OCI-LY7 (cell line): ENCODE results near the gene NDRG4. TPM values are rescaled to one million over a fixed set of nuclear protein-coding genes. Genes with fewer than 3 reads are reported as not detected.

Source experiments
- BruUV-seq: library from RNA; stranded (reverse); fragments of 400-500 nt; replicated peaks from 2 replicates; lab custom pipeline; 2021; lab: Mats Ljungman, UMichigan
- CTCF ChIA-PET: fragments of 300-600 bp; sonication (Branson Sonifier 250); formaldehyde crosslinking; loops from one replicate; lab custom pipeline; 2022; ENCODE audit warnings: antibody characterized with exemption; ENCODE audit not compliant: unreplicated experiment; lab: Charles Lee
- POLR2A ChIA-PET: fragments of 300-600 bp; sonication (Branson Sonifier 250); formaldehyde crosslinking; loops from one replicate; lab custom pipeline; 2022; ENCODE audit warnings: antibody characterized with exemption; lab: Charles Lee
- DNase-seq: peaks from one replicate; pipeline ENCODE4 v3.0.0-alpha.2; 2015; ENCODE audit warnings: low spot score
- H2AFZ ChIP-seq: fragments of 200-600 bp; sonication (generic), shearing (Covaris generic); 2 replicates; pipeline ENCODE4 v1.6.1; 2014; ENCODE audit warnings: mild to moderate bottlenecking, antibody characterized with exemption, low read length, moderate library complexity
- H3K27ac ChIP-seq: fragments of 200-600 bp; sonication (generic); 2 replicates; pipeline ENCODE4 v1.5.1; 2014; ENCODE audit warnings: mixed run types, low read depth, mild to moderate bottlenecking, moderate library complexity, low read length, inconsistent platforms; ENCODE audit not compliant: poor library complexity, severe bottlenecking
- H3K36me3 ChIP-seq: fragments of 200-600 bp; sonication (generic); 2 replicates; pipeline ENCODE4 v1.6.1; 2014; ENCODE audit warnings: mild to moderate bottlenecking, antibody characterized with exemption, low read length, moderate library complexity, mixed read lengths; ENCODE audit not compliant: insufficient read depth
- H3K4me1 ChIP-seq: fragments of 200-600 bp; sonication (generic); 2 replicates; pipeline ENCODE4 v1.5.1; 2014; ENCODE audit warnings: mild to moderate bottlenecking, low read length; ENCODE audit not compliant: insufficient read depth, poor library complexity, severe bottlenecking
- H3K4me2 ChIP-seq: fragments of 200-600 bp; sonication (generic); 2 replicates; pipeline ENCODE4 v1.6.1; 2014; ENCODE audit warnings: mild to moderate bottlenecking, low read length
- H3K4me3 ChIP-seq: fragments of 200-600 bp; sonication (generic); 2 replicates; pipeline ENCODE4 v1.5.1; 2014; ENCODE audit warnings: mild to moderate bottlenecking, low read depth, low read length; ENCODE audit not compliant: poor library complexity, severe bottlenecking
- H3K79me2 ChIP-seq: fragments of 200-600 bp; sonication (generic); 2 replicates; pipeline ENCODE4 v1.6.1; 2016; ENCODE audit warnings: low read depth, mild to moderate bottlenecking, low read length, moderate library complexity, mixed read lengths; ENCODE audit not compliant: insufficient read depth
- H3K9me2 ChIP-seq: fragments of 200-600 bp; sonication (generic); 2 replicates; pipeline ENCODE4 v1.6.1; 2016; ENCODE audit warnings: mild to moderate bottlenecking, low read length, mixed read lengths; ENCODE audit not compliant: insufficient read depth
- H3K9me3 ChIP-seq: fragments of 200-600 bp; sonication (generic); 2 replicates; pipeline ENCODE4 v1.6.1; 2014; ENCODE audit warnings: mild to moderate bottlenecking, mixed run types, low read length, mixed read lengths
- H4K20me1 ChIP-seq: fragments of 200-600 bp; sonication (generic); 2 replicates; pipeline ENCODE4 v1.6.1; 2014; ENCODE audit warnings: mild to moderate bottlenecking, antibody characterized with exemption, low read length, moderate library complexity, mixed read lengths; ENCODE audit not compliant: insufficient read depth
- CTCF ChIP-seq: fragments of 200-600 bp; sonication (generic); conservative IDR thresholded peaks from 2 replicates; pipeline ENCODE4 v1.5.1; 2014; ENCODE audit warnings: mild to moderate bottlenecking, antibody characterized with exemption, low read length, moderate library complexity, mixed read lengths
- EZH2phosphoT487 ChIP-seq: fragments of 200-600 bp; sonication (generic); IDR thresholded peaks from 2 replicates; pipeline ENCODE4 v1.6.1; 2018; ENCODE audit warnings: low read depth, borderline replicate concordance, mild to moderate bottlenecking, mixed run types, antibody characterized with exemption, low read length, moderate library complexity, mixed read lengths
- intact Hi-C: fragments of 100-400 bp; cut with micrococcal nuclease; formaldehyde crosslinking; loops from one replicate; pipeline ENCODE4 v1.10.0; 2022; ENCODE audit not compliant: unreplicated experiment
- total RNA-seq, 2 experiments: library from RNA; depleted of rRNA in 1 of 2; stranded (reverse); fragments of >200 nt in 1 of 2; shearing (Covaris generic) in 1 of 2; gene quantifications; 2 replicates each; pipeline ENCODE4 v1.2.3, GENCODE V29; 2014 to 2022

NDRG4 gene
- total RNA-seq, 2 experiments from 2014 or later: 8.8 to 9.5 TPM

- H3K27ac ChIP-seq: no peak overlapping the region
- no peaks in the 10 kb centered on the region for H4K20me1 ChIP-seq
- BruUV-seq: no TSS peak
- H3K4me3 ChIP-seq: no peak overlapping the region
- CTCF ChIA-PET: no interaction called here
- no peak for DNase-seq
- H3K79me2 ChIP-seq: no peaks in the 10 kb centered on the region
- POLR2A ChIA-PET: interaction anchor here (0.5 to 1.9 kb wide), 7 partner anchors 11 to 167 kb away, joined by 3 to 7 read pairs (median 4); no protein-coding TSS in a partner anchor
- no peaks in the 10 kb centered on the region for H3K9me2 ChIP-seq
- no peak overlapping the region for H2AFZ ChIP-seq
- H3K9me3 ChIP-seq: no peaks in the 10 kb centered on the region
- TF ChIP-seq CTCF (no peak), EZH2phosphoT487 (no peak)
- intact Hi-C loops: loop anchor here (5.0 kb wide), 1 partner anchor 35 kb away; no protein-coding TSS in a partner anchor
- H3K4me2 ChIP-seq: no peak overlapping the region
- peaks cover 99% of the 10 kb centered on the region for H3K36me3 ChIP-seq
- H3K4me1 ChIP-seq: no peaks in the 10 kb centered on the region
Observed at GRCh38 chr16:58542291-58542690, 42.3 kb downstream of the NDRG4 start.

- H3K4me1 ChIP-seq: no peaks in the 10 kb centered on the region
- no peak for TF ChIP-seq CTCF
- TF ChIP-seq EZH2phosphoT487: no peak
- H4K20me1 ChIP-seq: no peaks in the 10 kb centered on the region
- H3K4me3 ChIP-seq: no peak overlapping the region
- no peak overlapping the region for H2AFZ ChIP-seq
- ChIA-PET POLR2A (interaction anchor here (0.6 to 1.4 kb wide), 6 partner anchors 45 to 184 kb away, joined by 3 to 4 read pairs (median 4); no protein-coding TSS in a partner anchor), CTCF (no interaction called here)
- peaks cover 99% of the 10 kb centered on the region for H3K36me3 ChIP-seq
- no peak for DNase-seq
- no peak overlapping the region for H3K4me2 ChIP-seq
- intact Hi-C loops: loop anchor here (5.0 kb wide), 1 partner anchor 34 kb away; no protein-coding TSS in a partner anchor
- no peaks in the 10 kb centered on the region for H3K9me2 ChIP-seq
- no peaks in the 10 kb centered on the region for H3K9me3 ChIP-seq
- H3K79me2 ChIP-seq: no peaks in the 10 kb centered on the region
- no TSS peak for BruUV-seq
- no peak overlapping the region for H3K27ac ChIP-seq
Observed at GRCh38 chr16:58543685-58544084, 43.7 kb downstream of the NDRG4 start.

- no peak for TF ChIP-seq EZH2phosphoT487
- no peak for TF ChIP-seq CTCF
- H3K4me2 ChIP-seq: no peak overlapping the region
- H3K79me2 ChIP-seq: no peaks in the 10 kb centered on the region
- H3K27ac ChIP-seq: no peak overlapping the region
- no peak overlapping the region for H3K4me3 ChIP-seq
- intact Hi-C loops: no loop called here
- peaks cover 100% of the 10 kb centered on the region for H3K36me3 ChIP-seq
- ChIA-PET POLR2A (interaction anchor here (0.9 to 1.8 kb wide), 3 partner anchors 11 to 19 kb away, joined by 3 to 4 read pairs (median 3); no protein-coding TSS in a partner anchor), CTCF (no interaction called here)
- no peaks in the 10 kb centered on the region for H3K9me2 ChIP-seq
- DNase-seq: no peak
- H3K9me3 ChIP-seq: no peaks in the 10 kb centered on the region
- H4K20me1 ChIP-seq: no peaks in the 10 kb centered on the region; the same call in 1 of the 2 replicates
- H3K4me1 ChIP-seq: no peaks in the 10 kb centered on the region
- no TSS peak for BruUV-seq
- no peak overlapping the region for H2AFZ ChIP-seq
Observed at GRCh38 chr16:58548378-58548777, 48.4 kb downstream of the NDRG4 start.
